GM12873 (cell line): Measurements from ENCODE around the gene VSX1.

Experiments used
- CTCF ChIP-seq: IDR thresholded peaks from 2 replicates; pipeline ENCODE4 v1.5.1; 2012; ENCODE audit warnings: low read depth, mild to moderate bottlenecking, moderate library complexity, low read length, control low read depth; ENCODE audit not compliant: insufficient read depth; ENCODE audit errors: missing control alignments

The VSX1 gene

GRCh38 chr20:25065072-25065624, 16.8 kb downstream of the VSX1 start:
- TF ChIP-seq CTCF, result no peak

GRCh38 chr20:25064561-25065071, 17.3 kb downstream of the VSX1 start:
- no peak for TF ChIP-seq CTCF

- no peak for TF ChIP-seq CTCF
Observed at GRCh38 chr20:25063981-25064380, 18.0 kb downstream of the VSX1 start.

GRCh38 chr20:25063546-25063945, 18.4 kb downstream of the VSX1 start:
- TF ChIP-seq CTCF, result no peak

GRCh38 chr20:25062841-25063240, 19.1 kb downstream of the VSX1 start:
- TF ChIP-seq CTCF, result no peak

- TF ChIP-seq CTCF, result no peak
Observed at GRCh38 chr20:25061821-25062530, 20.0 kb downstream of the VSX1 start.

GRCh38 chr20:25061103-25061799, 20.7 kb downstream of the VSX1 start:
- no peak for TF ChIP-seq CTCF
